SIG-M5 (cell line): Measurements from ENCODE around the gene AP1G2.

Experiments
- DNase-seq: peaks from one replicate; lab custom pipeline; 2025; lab: John Stamatoyannopoulos, UW

Gene AP1G2

GRCh38 chr14:23570806-23571483, 3.4 kb upstream of the AP1G2 start:
- DNase-seq = no peak

GRCh38 chr14:23569443-23570151, 2.0 kb upstream of the AP1G2 start:
- no peak for DNase-seq

GRCh38 chr14:23568600-23569331, 1.2 kb upstream of the AP1G2 start:
- DNase-seq = no peak

- DNase-seq = no peak
Measured at GRCh38 chr14:23568021-23568599, 519 bp upstream of the AP1G2 start.

GRCh38 chr14:23566778-23567185, 809 bp downstream of the AP1G2 start:
- no peak for DNase-seq

- DNase-seq = no peak
Measured at GRCh38 chr14:23566112-23566777, 1.3 kb downstream of the AP1G2 start.

GRCh38 chr14:23565626-23566025, 2.0 kb downstream of the AP1G2 start:
- DNase-seq = no peak

GRCh38 chr14:23564876-23565275, 2.7 kb downstream of the AP1G2 start:
- DNase-seq = no peak

- DNase-seq = no peak
Measured at GRCh38 chr14:23564181-23564812, 3.3 kb downstream of the AP1G2 start.

- DNase-seq = no peak
Measured at GRCh38 chr14:23563473-23564180, 4.0 kb downstream of the AP1G2 start.

GRCh38 chr14:23562822-23563472, 4.6 kb downstream of the AP1G2 start:
- no peak for DNase-seq

- DNase-seq = no peak
Measured at GRCh38 chr14:23561873-23562821, 5.4 kb downstream of the AP1G2 start.

- DNase-seq = no peak
Measured at GRCh38 chr14:23561259-23561658, 6.3 kb downstream of the AP1G2 start.

- DNase-seq = no peak
Measured at GRCh38 chr14:23559926-23560520, 7.6 kb downstream of the AP1G2 start.

GRCh38 chr14:23559010-23559925, 8.3 kb downstream of the AP1G2 start:
- DNase-seq = no peak

- DNase-seq = no peak
Measured at GRCh38 chr14:23558346-23559009, 9.1 kb downstream of the AP1G2 start.

- no peak for DNase-seq
Measured at GRCh38 chr14:23557946-23558345, 9.6 kb downstream of the AP1G2 start.
